OCI-M1 (cell line): ENCODE results near the gene C11orf21.
"Not testable (repeated sequence)": the region's sequence is repeated elsewhere in the genome, so short reads cannot be mapped to it uniquely, and the experiment has no call there.

Experiments
- DNase-seq: peaks from one replicate; lab custom pipeline; 2025; lab: John Stamatoyannopoulos, UW

Gene C11orf21

GRCh38 chr11:2296913-2297622 is 4.7 kb downstream of the C11orf21 start:
- no peak for DNase-seq

- no peak for DNase-seq
Measured at GRCh38 chr11:2295971-2296912, 5.5 kb downstream of the C11orf21 start.

GRCh38 chr11:2294926-2295290 is 6.8 kb downstream of the C11orf21 start:
- DNase-seq, result no peak

GRCh38 chr11:2293984-2294925 is 7.5 kb downstream of the C11orf21 start:
- DNase-seq, result peak; percentile 81

- DNase-seq, result no peak
Measured at GRCh38 chr11:2293531-2293971, 8.2 kb downstream of the C11orf21 start.

- DNase-seq, result no peak
Measured at GRCh38 chr11:2290351-2290841, 11.3 kb downstream of the C11orf21 start.

GRCh38 chr11:2289859-2290258 is 11.9 kb downstream of the C11orf21 start:
- DNase-seq, result no peak

GRCh38 chr11:2289350-2289749 is 12.4 kb downstream of the C11orf21 start:
- no peak for DNase-seq

- DNase-seq, result no peak
Measured at GRCh38 chr11:2287091-2287490, 14.6 kb downstream of the C11orf21 start.

- not testable (repeated sequence) for DNase-seq
Measured at GRCh38 chr11:2286350-2286749, 15.4 kb downstream of the C11orf21 start.

GRCh38 chr11:2280208-2280607 is 21.5 kb downstream of the C11orf21 start:
- no peak for DNase-seq

GRCh38 chr11:2277933-2278523 is 23.7 kb downstream of the C11orf21 start:
- no peak for DNase-seq

GRCh38 chr11:2277008-2277346 is 24.7 kb downstream of the C11orf21 start:
- DNase-seq, result no peak

- DNase-seq, result no peak
Measured at GRCh38 chr11:2276280-2277007, 25.3 kb downstream of the C11orf21 start.

- DNase-seq, result no peak
Measured at GRCh38 chr11:2275334-2276279, 26.1 kb downstream of the C11orf21 start.

- DNase-seq, result no peak
Measured at GRCh38 chr11:2273771-2274170, 27.9 kb downstream of the C11orf21 start.

- DNase-seq, result no peak
Measured at GRCh38 chr11:2273311-2273710, 28.4 kb downstream of the C11orf21 start.

GRCh38 chr11:2272946-2273280 is 28.8 kb downstream of the C11orf21 start:
- no peak for DNase-seq

GRCh38 chr11:2272228-2272945 is 29.3 kb downstream of the C11orf21 start:
- no peak for DNase-seq
